IMR-90 (cell line): ENCODE measurements around the gene EDARADD.

Source experiments
- CEBPB ChIP-seq: IDR thresholded peaks from 2 replicates; pipeline ENCODE4 v1.6.1; 2012; ENCODE audit warnings: low read depth, low read length, improper control_type of control experiment
- CTCF ChIP-seq: conservative IDR thresholded peaks from 2 replicates; pipeline ENCODE4 v1.5.1; 2012; ENCODE audit warnings: mild to moderate bottlenecking, low read depth, low read length, improper control_type of control experiment
- POLR2A ChIP-seq: IDR thresholded peaks from 2 replicates; pipeline ENCODE4 v1.6.1; 2012; ENCODE audit warnings: mild to moderate bottlenecking, low read depth, low read length

GRCh38 chr1:236502579-236502971 lies 108.5 kb downstream of the EDARADD start:
- no peak for TF ChIP-seq CTCF
- no peak for TF ChIP-seq CEBPB
- TF ChIP-seq POLR2A = no peak
